HepG2 (cell line): ENCODE measurements around the gene SPNS1. TPM values are rescaled to one million over a fixed set of nuclear protein-coding genes. Genes with fewer than 3 reads are reported as not detected.
"Not testable (repeated sequence)": the region's sequence is repeated elsewhere in the genome, so short reads cannot be mapped to it uniquely, and the experiment has no call there.

ENCODE experiments used
- ATAC-seq: fragments of 200-7000 bp; cut with Tn5 transposase; 3 replicates; pipeline ENCODE4 v1.9.1; 2020; ENCODE audit warnings: mild to moderate bottlenecking, moderate library complexity
- BruUV-seq: library from RNA; stranded (reverse); fragments of 400-500 nt; replicated peaks from 2 replicates; lab custom pipeline; 2021; lab: Mats Ljungman, UMichigan
- CTCF ChIA-PET: fragments of 300-600 bp; formaldehyde crosslinking; extraction: SDS; loops from one replicate; lab custom pipeline; 2021; ENCODE audit warnings: low total read pairs, inconsistent platforms, low intra/inter-chr PET ratio; lab: Yijun Ruan, JAX
- POLR2A ChIA-PET: fragments of 350-600 bp; sonication (Branson Sonifier 250); formaldehyde crosslinking; loops from one replicate; lab custom pipeline; 2020; ENCODE audit warnings: antibody characterized with exemption, inconsistent platforms; lab: Yijun Ruan, JAX
- DNase-seq: peaks from one replicate; pipeline ENCODE4 v3.0.0-alpha.2; 2015; ENCODE audit warnings: low spot score
- FAIRE-seq: peaks from 3 replicates; lab custom pipeline; 2011; peaks lifted over from hg19 to GRCh38; lab: Jason Lieb, UNC
- H2AFZ ChIP-seq: one replicate; pipeline ENCODE4 v1.6.1; 2011; ENCODE audit warnings: low read length, inconsistent platforms
- H3K27ac ChIP-seq: fragments of 300-600 bp; 3 replicates; pipeline ENCODE4 v1.8.0; 2011; ENCODE audit warnings: mixed run types, mild to moderate bottlenecking, mixed read lengths, low read length, inconsistent platforms; ENCODE audit not compliant: insufficient read depth; ENCODE audit errors: extremely low read length
- H3K27me3 ChIP-seq, 2 experiments: fragments of 200-600 bp in 1 of 2; 2 replicates in 1 of 2; 3 replicates in 1 of 2; pipeline versions ENCODE4 v1.6.0 to v1.8.0; 2011; ENCODE audit warnings: low read length in 2 of 2, mild to moderate bottlenecking in 2 of 2, moderate library complexity in 2 of 2, inconsistent platforms in 1 of 2; ENCODE audit not compliant: insufficient read depth in 2 of 2, control insufficient read depth in 1 of 2
- H3K36me3 ChIP-seq, 2 experiments: fragments of 200-600 bp in 1 of 2; replicated peaks in 1 of 2; 2 replicates in 1 of 2; 3 replicates in 1 of 2; pipeline versions ENCODE4 v1.5.1 to v1.8.0; 2011; ENCODE audit warnings: low read length in 2 of 2, inconsistent platforms in 1 of 2; ENCODE audit not compliant: insufficient read depth in 2 of 2, control insufficient read depth in 1 of 2
- H3K4me1 ChIP-seq: 2 replicates; pipeline ENCODE4 v1.5.1; 2012; ENCODE audit warnings: low read length, inconsistent platforms; ENCODE audit not compliant: insufficient read depth
- H3K4me2 ChIP-seq: 2 replicates; pipeline ENCODE4 v1.6.0; 2011; ENCODE audit warnings: low read depth, low read length, inconsistent platforms
- H3K4me3 ChIP-seq, 3 experiments: fragments of 200-600 bp in 1 of 3; sonication (generic), shearing (Covaris generic) in 1 of 3; replicated peaks in 1 of 3; 2 replicates each; pipeline ENCODE4 v1.5.1; 2011 to 2016; ENCODE audit warnings: low read length in 3 of 3, inconsistent platforms in 2 of 3, low read depth in 2 of 3, mild to moderate bottlenecking in 2 of 3, control low read depth in 1 of 3, mixed read lengths in 1 of 3; ENCODE audit not compliant: insufficient read depth in 1 of 3
- H3K79me2 ChIP-seq: one replicate; pipeline ENCODE4 v1.6.1; 2011; ENCODE audit warnings: low read length, inconsistent platforms; ENCODE audit not compliant: insufficient read depth
- H3K9ac ChIP-seq: 2 replicates; pipeline ENCODE4 v1.6.0; 2011; ENCODE audit warnings: mild to moderate bottlenecking, low read depth, low read length, inconsistent platforms; ENCODE audit not compliant: insufficient read depth
- H3K9me3 ChIP-seq: 2 replicates; pipeline ENCODE4 v1.5.1; 2012; ENCODE audit warnings: mild to moderate bottlenecking, low read length
- H4K20me1 ChIP-seq: 2 replicates; pipeline ENCODE4 v1.6.0; 2011; ENCODE audit warnings: inconsistent platforms, mild to moderate bottlenecking, low read length, moderate library complexity; ENCODE audit not compliant: insufficient read depth
- ATF2 ChIP-seq: sonication (generic); formaldehyde crosslinking; IDR thresholded peaks from 2 replicates; pipeline ENCODE4 v1.4.0; 2020; ENCODE audit warnings: missing genetic modification reagents
- ETV5 ChIP-seq: IDR thresholded peaks from 2 replicates; pipeline ENCODE4 v1.6.1; 2018; ENCODE audit warnings: missing biosample characterization, missing genetic modification reagents, inconsistent platforms, borderline replicate concordance
- LRRFIP1 ChIP-seq: sonication (generic); formaldehyde crosslinking; conservative IDR thresholded peaks from 2 replicates; pipeline ENCODE4 v1.4.0; 2020; ENCODE audit warnings: missing genetic modification reagents
- RAD21 ChIP-seq: fragments of 450-650 bp; formaldehyde crosslinking; IDR thresholded peaks from 2 replicates; pipeline ENCODE4 v1.5.0; 2020; ENCODE audit warnings: mild to moderate bottlenecking
- SMAD3 ChIP-seq: sonication (generic); formaldehyde crosslinking; IDR thresholded peaks from 2 replicates; pipeline ENCODE4 v1.4.0; 2020; ENCODE audit warnings: missing genetic modification reagents
- SOX13 ChIP-seq, 3 experiments: fragments of 450-650 bp in 1 of 3; sonication (generic) in 1 of 3; formaldehyde crosslinking in 1 of 3; IDR thresholded peaks in 2 of 3; conservative IDR thresholded peaks in 1 of 3; 2 replicates each; pipeline versions ENCODE4 v1.5.0 to v1.6.1; 2016 to 2020; ENCODE audit warnings: antibody characterized with exemption in 1 of 3, mild to moderate bottlenecking in 1 of 3, missing compliant biosample characterization in 1 of 3, missing genetic modification reagents in 1 of 3, moderate library complexity in 1 of 3
- ZNF121 ChIP-seq: sonication (generic); formaldehyde crosslinking; IDR thresholded peaks from 2 replicates; pipeline ENCODE4 v1.5.0; 2020; ENCODE audit warnings: mild to moderate bottlenecking, missing genetic modification reagents
- ZNF383 ChIP-seq: sonication (generic); formaldehyde crosslinking; IDR thresholded peaks from 2 replicates; pipeline ENCODE4 v1.4.0; 2020; ENCODE audit warnings: missing genetic modification reagents, mild to moderate bottlenecking, borderline replicate concordance
- ZNF883 ChIP-seq: sonication (generic); formaldehyde crosslinking; IDR thresholded peaks from 2 replicates; pipeline ENCODE4 v1.5.1; 2020; ENCODE audit warnings: mild to moderate bottlenecking, missing genetic modification reagents; ENCODE audit errors: not compliant biosample characterization
- WGBS: methylation state at CpG from one replicate; pipeline ENCODE4 v1.1.6; 2017; ENCODE audit warnings: low lambda C conversion rate; 5-methylcytosine and 5-hydroxymethylcytosine counted together
- in situ Hi-C: cut with HindIII; loops from 2 replicates; pipeline ENCODE4 v1.10.0; 2017; ENCODE audit warnings: low pct_unique_long_range_greater_than_20kb; ENCODE audit not compliant: extremely low pct_ligation_motif_present
- intact Hi-C: fragments of 100-400 bp; cut with micrococcal nuclease; formaldehyde crosslinking; loops from one replicate; pipeline ENCODE4 v1.10.0; 2022; ENCODE audit not compliant: unreplicated experiment
- polyA plus RNA-seq, 8 experiments: library from polyadenylated mRNA; depleted of rRNA in 3 of 8; stranded (reverse) in 7 of 8; unstranded in 1 of 8; fragments of >200 nt; fragmentation: Illumina TruSeq in 4 of 8; extraction: Trizol in 4 of 8; gene quantifications; 2 replicates each; pipeline versions ENCODE4 v1.2.1 to v1.2.3, GENCODE V29; 2011 to 2016; ENCODE audit warnings: low read depth in 4 of 8, missing spikeins in 1 of 8, mixed read lengths in 1 of 8; ENCODE audit not compliant: insufficient read depth in 1 of 8
- total RNA-seq, 5 experiments: library from RNA; depleted of rRNA; stranded (reverse); fragments of >200 nt; fragmentation: Illumina TruSeq; extraction: Trizol; gene quantifications; 2 replicates each; pipeline ENCODE4 v1.2.3, GENCODE V29; 2016; ENCODE audit warnings: low read depth in 1 of 5

Gene SPNS1
- total and polyA plus RNA-seq, 2 of the 13 experiments (the other 11 are each of a cell fraction or from before 2014, with no cell fraction given): 25.6 to 38.8 TPM

- H3K9me3 ChIP-seq, H3K4me3 ChIP-seq, FAIRE-seq, H3K27ac ChIP-seq, H3K4me2 ChIP-seq, H3K9ac ChIP-seq, H3K27me3 ChIP-seq, BruUV-seq, H4K20me1 ChIP-seq, intact Hi-C loops, CTCF ChIA-PET, POLR2A ChIA-PET, H2AFZ ChIP-seq, in situ Hi-C loops, ATAC-seq, DNase-seq, H3K4me1 ChIP-seq, H3K79me2 ChIP-seq, H3K36me3 ChIP-seq: not testable (repeated sequence)
- 31% methylated on average over 2 of the region's 2 CpGs for WGBS
- TF ChIP-seq ZNF121: peak; percentile 55
Observed at GRCh38 chr16:28969696-28970095, 4.9 kb upstream of the SPNS1 start.

GRCh38 chr16:28974007-28974436 is 556 bp upstream of the SPNS1 start:
- H4K20me1 ChIP-seq: no peaks in the 10 kb centered on the region
- ChIA-PET POLR2A (interaction anchor here (0.7 to 1.9 kb wide), 9 partner anchors 9 to 151 kb away, joined by 3 to 10 read pairs (median 5); partner anchors contain the start of genes ATXN2L, NFATC2IP and TUFM), CTCF (no interaction called here)
- H3K36me3 ChIP-seq: peaks cover 6% of the 10 kb centered on the region in 2 experiments; a peak in 3 of 5 replicates
- peak overlapping the region; percentile 88 for H3K9ac ChIP-seq
- intact Hi-C loops (no loop called here), in situ Hi-C loops (no loop called here)
- FAIRE-seq (peak; percentile 73), ATAC-seq (peak; percentile 79), DNase-seq (peak; percentile 70)
- BruUV-seq: TSS peak; percentile 99
- H3K4me1 ChIP-seq: peaks cover 24% of the 10 kb centered on the region
- H3K79me2 ChIP-seq: peaks cover 17% of the 10 kb centered on the region
- WGBS: 1% methylated on average over 17 of the region's 17 CpGs
- H2AFZ ChIP-seq: peak overlapping the region; percentile 90
- no peaks in the 10 kb centered on the region for H3K9me3 ChIP-seq
- H3K27ac ChIP-seq: peak overlapping the region; percentile 60
- peak overlapping the region; percentile 93 to 100 (median 100) for H3K4me3 ChIP-seq
- H3K27me3 ChIP-seq: no peaks in the 10 kb centered on the region; a peak in 1 of 5 replicates
- peak overlapping the region; percentile 94 for H3K4me2 ChIP-seq
- TF ChIP-seq ATF2 (CRISPR knock-in tag): peak; percentile 37; the same call in 1 of the 2 replicates
- TF ChIP-seq ZNF383 (CRISPR knock-in tag): 0 out of 2 replicates have a peak, but pooled peaks have one; percentile 9
- TF ChIP-seq SOX13 (IDR thresholded peaks at IDR 0.05): 0 out of 2 replicates have a peak, but pooled peaks have one; percentile 1
- TF ChIP-seq SOX13 (CRISPR knock-in tag; conservative IDR thresholded peaks at IDR 0.05 in 1 of 2, IDR thresholded peaks at IDR 0.05 in 1 of 2): no peak
- 0 out of 2 replicates have a peak, but pooled peaks have one; percentile 34 for TF ChIP-seq LRRFIP1 (CRISPR knock-in tag)
- TF ChIP-seq ETV5: peak; percentile 17; the same call in 1 of the 2 replicates
- TF ChIP-seq SMAD3 (CRISPR knock-in tag): peak; percentile 17; the same call in 1 of the 2 replicates
- TF ChIP-seq RAD21 (CRISPR knock-in tag): peak; percentile 62
- TF ChIP-seq ZNF883 (CRISPR knock-in tag): no peak
